ENCODE results near the gene TOMM7. TPM values are rescaled to one million over a fixed set of nuclear protein-coding genes. Genes with fewer than 3 reads are reported as not detected.

The TOMM7 gene
- polyA plus RNA-seq, 1 donor (not counting 4 experiments of a cell fraction or from before 2014, with no cell fraction given) = 1,291 TPM

DNA sequence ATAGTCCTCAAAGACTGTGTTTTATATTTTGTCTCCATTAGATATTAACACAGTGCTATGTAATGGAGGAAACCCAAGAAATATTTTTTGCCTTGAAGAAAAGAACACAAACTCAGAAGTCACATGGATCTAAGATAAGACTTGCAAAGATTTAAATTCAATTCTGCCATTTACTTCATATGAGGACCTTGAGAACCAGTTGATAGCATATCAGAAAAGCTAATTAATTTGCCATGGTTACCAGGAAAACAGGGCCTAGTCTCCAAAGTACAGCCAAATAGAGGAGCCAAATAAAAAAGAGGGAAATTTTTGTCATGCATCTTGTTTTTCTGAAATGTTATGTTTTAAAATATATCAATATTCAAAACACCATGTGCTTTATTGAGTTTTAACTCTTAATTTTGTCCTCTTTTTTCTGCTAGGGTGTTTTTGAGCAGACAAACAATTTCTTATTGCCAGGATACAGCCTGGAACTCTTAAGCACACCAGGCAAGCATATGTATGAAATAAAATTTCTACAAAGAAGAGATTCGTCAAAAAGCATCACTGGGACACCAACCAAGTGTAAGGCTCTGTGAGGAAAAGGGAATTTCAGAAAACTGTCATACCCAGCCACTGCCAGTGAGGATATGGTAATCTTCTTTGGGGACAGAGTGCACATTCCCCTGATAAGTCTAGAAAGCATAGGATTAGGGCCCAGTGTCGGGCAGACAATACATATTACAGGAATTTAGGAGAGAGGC is 10.6 kb upstream of the TOMM7 start:
- Histone ChIP-seq H3K27ac (ENCODE audit: control insufficient read depth, insufficient read depth, low read length) (no peak overlapping the region), H3K36me3 (ENCODE audit: control insufficient read depth in 2 of 2, extremely low read depth in 1 of 2, insufficient read depth in 2 of 2, low read length in 2 of 2) (no peaks in the 10 kb centered on the region), H3K9me3 (ENCODE audit: control insufficient read depth, low read depth, low read length) (no peaks in the 10 kb centered on the region), H3K4me2 (ENCODE audit: control insufficient read depth, extremely low read depth, insufficient read depth, low read depth, low read length) (no peak overlapping the region), H4K20me1 (ENCODE audit: control insufficient read depth, extremely low read depth, insufficient read depth, low read length) (no peaks in the 10 kb centered on the region), H3K9me1 (ENCODE audit: control insufficient read depth, extremely low read depth, insufficient read depth, low read length) (no peaks in the 10 kb centered on the region), H3K79me2 (ENCODE audit: control insufficient read depth, insufficient read depth, low read length) (no peaks in the 10 kb centered on the region), H3K4me3 (ENCODE audit: control insufficient read depth in 2 of 3, extremely low read depth in 1 of 3, insufficient read depth in 2 of 3, low read depth in 1 of 3, low read length in 3 of 3) (no peak overlapping the region), H2AFZ (ENCODE audit: control insufficient read depth, low read length) (no peak overlapping the region), H3K27me3 (ENCODE audit: control insufficient read depth, extremely low read depth, insufficient read depth, low read length) (no peaks in the 10 kb centered on the region), H3K9ac (ENCODE audit: control insufficient read depth, extremely low read depth, insufficient read depth, low read length) (no peak overlapping the region), H3K4me1 (ENCODE audit: control insufficient read depth, extremely low read depth, insufficient read depth, low read length) (no peaks in the 10 kb centered on the region)
- DNase-seq (ENCODE audit: low read depth, low spot score) = no peak
- TF ChIP-seq, protein P1, sequence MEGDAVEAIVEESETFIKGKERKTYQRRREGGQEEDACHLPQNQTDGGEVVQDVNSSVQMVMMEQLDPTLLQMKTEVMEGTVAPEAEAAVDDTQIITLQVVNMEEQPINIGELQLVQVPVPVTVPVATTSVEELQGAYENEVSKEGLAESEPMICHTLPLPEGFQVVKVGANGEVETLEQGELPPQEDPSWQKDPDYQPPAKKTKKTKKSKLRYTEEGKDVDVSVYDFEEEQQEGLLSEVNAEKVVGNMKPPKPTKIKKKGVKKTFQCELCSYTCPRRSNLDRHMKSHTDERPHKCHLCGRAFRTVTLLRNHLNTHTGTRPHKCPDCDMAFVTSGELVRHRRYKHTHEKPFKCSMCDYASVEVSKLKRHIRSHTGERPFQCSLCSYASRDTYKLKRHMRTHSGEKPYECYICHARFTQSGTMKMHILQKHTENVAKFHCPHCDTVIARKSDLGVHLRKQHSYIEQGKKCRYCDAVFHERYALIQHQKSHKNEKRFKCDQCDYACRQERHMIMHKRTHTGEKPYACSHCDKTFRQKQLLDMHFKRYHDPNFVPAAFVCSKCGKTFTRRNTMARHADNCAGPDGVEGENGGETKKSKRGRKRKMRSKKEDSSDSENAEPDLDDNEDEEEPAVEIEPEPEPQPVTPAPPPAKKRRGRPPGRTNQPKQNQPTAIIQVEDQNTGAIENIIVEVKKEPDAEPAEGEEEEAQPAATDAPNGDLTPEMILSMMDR (optimal IDR thresholded peaks at IDR 0.05 in 1 of 3, IDR thresholded peaks at IDR 0.05 in 1 of 3, conservative IDR thresholded peaks at IDR 0.05 in 1 of 3; ENCODE audit: extremely low read depth in 1 of 3, insufficient read depth in 2 of 3, low read length in 3 of 3) = no peak
- no peak for TF ChIP-seq EZH2 (IDR thresholded peaks at IDR 0.05; ENCODE audit: low read length)
- dilution Hi-C loops (cut with MboI; ENCODE audit: extremely low pct_ligation_motif_present, low sequenced_read_pairs) = no loop called here
- FAIRE-seq = no peak

DNA sequence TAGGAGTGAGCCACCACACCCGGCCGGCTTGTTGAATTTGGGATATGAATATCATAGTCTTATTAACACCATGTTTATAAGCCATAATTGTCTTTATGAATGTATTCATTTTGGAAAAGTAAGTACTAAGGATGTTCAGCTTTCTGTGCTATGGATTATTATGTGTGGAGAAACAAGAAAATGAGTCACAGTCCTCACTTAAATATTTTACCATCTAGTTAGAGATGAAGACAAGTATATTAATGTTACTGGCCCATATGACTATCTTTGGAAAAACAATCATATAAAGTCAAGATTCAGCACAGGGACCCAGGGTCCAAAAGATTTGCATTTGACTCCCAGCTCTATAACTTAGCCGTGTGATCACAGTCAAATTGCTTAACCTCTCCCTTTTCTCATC is 9.8 kb upstream of the TOMM7 start:
- Histone ChIP-seq H3K4me2 (ENCODE audit: control insufficient read depth, extremely low read depth, insufficient read depth, low read depth, low read length) (no peak overlapping the region), H3K36me3 (ENCODE audit: control insufficient read depth in 2 of 2, extremely low read depth in 1 of 2, insufficient read depth in 2 of 2, low read length in 2 of 2) (no peaks in the 10 kb centered on the region), H3K4me3 (ENCODE audit: control insufficient read depth in 2 of 3, extremely low read depth in 1 of 3, insufficient read depth in 2 of 3, low read depth in 1 of 3, low read length in 3 of 3) (no peak overlapping the region), H3K9me1 (ENCODE audit: control insufficient read depth, extremely low read depth, insufficient read depth, low read length) (no peaks in the 10 kb centered on the region), H3K27ac (ENCODE audit: control insufficient read depth, insufficient read depth, low read length) (no peak overlapping the region), H3K9me3 (ENCODE audit: control insufficient read depth, low read depth, low read length) (no peaks in the 10 kb centered on the region), H3K4me1 (ENCODE audit: control insufficient read depth, extremely low read depth, insufficient read depth, low read length) (no peaks in the 10 kb centered on the region), H3K9ac (ENCODE audit: control insufficient read depth, extremely low read depth, insufficient read depth, low read length) (no peak overlapping the region), H4K20me1 (ENCODE audit: control insufficient read depth, extremely low read depth, insufficient read depth, low read length) (no peaks in the 10 kb centered on the region), H3K27me3 (ENCODE audit: control insufficient read depth, extremely low read depth, insufficient read depth, low read length) (no peaks in the 10 kb centered on the region), H2AFZ (ENCODE audit: control insufficient read depth, low read length) (no peak overlapping the region), H3K79me2 (ENCODE audit: control insufficient read depth, insufficient read depth, low read length) (no peaks in the 10 kb centered on the region)
- FAIRE-seq (no peak), DNase-seq (ENCODE audit: low read depth, low spot score) (no peak)
- dilution Hi-C loops (cut with MboI; ENCODE audit: extremely low pct_ligation_motif_present, low sequenced_read_pairs) = no loop called here
- TF ChIP-seq, protein P1 (optimal IDR thresholded peaks at IDR 0.05 in 1 of 3, IDR thresholded peaks at IDR 0.05 in 1 of 3, conservative IDR thresholded peaks at IDR 0.05 in 1 of 3; ENCODE audit: extremely low read depth in 1 of 3, insufficient read depth in 2 of 3, low read length in 3 of 3) = no peak
- no peak for TF ChIP-seq EZH2 (IDR thresholded peaks at IDR 0.05; ENCODE audit: low read length)
